ENCODE measurements around the gene C11orf98. TPM values are rescaled to one million over a fixed set of nuclear protein-coding genes. Genes with fewer than 3 reads are reported as not detected.

C11orf98 gene
- total RNA-seq, 1 experiment from 2014 or later = 154 TPM

GRCh38 chr11:62705880-62706849 lies 41.2 kb upstream of the C11orf98 start (continued):
- TF ChIP-seq NFYB (CRISPR knock-in tag; conservative IDR thresholded peaks at IDR 0.05; ENCODE audit: low read depth) (no peak), IRF2 (CRISPR knock-in tag; IDR thresholded peaks at IDR 0.05; ENCODE audit: borderline replicate concordance, low read depth) (no peak), SP1 (CRISPR knock-in tag; conservative IDR thresholded peaks at IDR 0.05) (peak; percentile 83), ZNF423 (CRISPR knock-in tag; IDR thresholded peaks at IDR 0.05) (no peak), ATF3 (CRISPR knock-in tag; conservative IDR thresholded peaks at IDR 0.05) (0 out of 2 replicates have a peak, but pooled peaks have one; percentile 46), ATF1 (CRISPR knock-in tag; IDR thresholded peaks at IDR 0.05) (0 out of 2 replicates have a peak, but pooled peaks have one; percentile 34), NR1H2 (CRISPR knock-in tag; IDR thresholded peaks at IDR 0.05) (no peak), NR3C1 (CRISPR knock-in tag; conservative IDR thresholded peaks at IDR 0.05; ENCODE audit: low read depth) (no peak), MXD4 (CRISPR knock-in tag; IDR thresholded peaks at IDR 0.05; ENCODE audit: borderline replicate concordance) (no peak), ESRRA (CRISPR knock-in tag; IDR thresholded peaks at IDR 0.05; ENCODE audit: borderline replicate concordance) (no peak), ZNF232 (CRISPR knock-in tag; IDR thresholded peaks at IDR 0.05) (no peak), ZSCAN18 (CRISPR knock-in tag; IDR thresholded peaks at IDR 0.05) (no peak), FOXP4 (CRISPR knock-in tag; IDR thresholded peaks at IDR 0.05) (no peak), E2F5 (CRISPR knock-in tag; IDR thresholded peaks at IDR 0.05) (peak; percentile 25; the same call in 1 of the 2 replicates), JUN (CRISPR knock-in tag; IDR thresholded peaks at IDR 0.05) (no peak), AR (CRISPR knock-in tag; IDR thresholded peaks at IDR 0.05) (no peak), RORB (CRISPR knock-in tag; IDR thresholded peaks at IDR 0.05) (0 out of 2 replicates have a peak, but pooled peaks have one; percentile 3), ZBTB21 (CRISPR knock-in tag; IDR thresholded peaks at IDR 0.05; ENCODE audit: borderline replicate concordance) (no peak), ZNF317 (CRISPR knock-in tag; IDR thresholded peaks at IDR 0.05; ENCODE audit: borderline replicate concordance, low read depth) (no peak), MYBL2 (CRISPR knock-in tag; IDR thresholded peaks at IDR 0.05) (no peak), PRRX2 (CRISPR knock-in tag; IDR thresholded peaks at IDR 0.05) (no peak), ZNF512 (CRISPR knock-in tag; IDR thresholded peaks at IDR 0.05; ENCODE audit: borderline replicate concordance) (no peak), MAX (CRISPR knock-in tag; IDR thresholded peaks at IDR 0.05) (peak; percentile 47)

Measured in WTC11 (cell line).